Right lobe of liver (tissue), 4 donors: Measurements from ENCODE around the gene RAC2.

ENCODE experiments used
- CTCF ChIP-seq, 4 donors: fragments of 200-600 bp in 3 of 4; fragments of 450-650 bp in 1 of 4; IDR thresholded peaks; one replicate each; pipeline versions ENCODE4 v1.5.1 to v1.8.0; 2016 to 2022; ENCODE audit warnings: antibody characterized with exemption in 4 of 4, mild to moderate bottlenecking in 2 of 4
- POLR2A ChIP-seq: fragments of 450-650 bp; IDR thresholded peaks from one replicate; pipeline ENCODE4 v1.6.1; 2017; ENCODE audit warnings: antibody characterized with exemption, mild to moderate bottlenecking
- donor health status: DM: no; HTN: no; CAD: no.
- donor health status: DM: no; HTN: no; CAD: no.
- donor health status: DM: no; HTN: yes; CAD: no.

- TF ChIP-seq CTCF (IDR thresholded peaks at IDR 0.05) (no peak), POLR2A (no peak)
Measured at GRCh38 chr22:37284126-37284804, 40.2 kb upstream of the RAC2 start.
